ENCODE data around the gene PHLDB2.

Gene PHLDB2

DNA sequence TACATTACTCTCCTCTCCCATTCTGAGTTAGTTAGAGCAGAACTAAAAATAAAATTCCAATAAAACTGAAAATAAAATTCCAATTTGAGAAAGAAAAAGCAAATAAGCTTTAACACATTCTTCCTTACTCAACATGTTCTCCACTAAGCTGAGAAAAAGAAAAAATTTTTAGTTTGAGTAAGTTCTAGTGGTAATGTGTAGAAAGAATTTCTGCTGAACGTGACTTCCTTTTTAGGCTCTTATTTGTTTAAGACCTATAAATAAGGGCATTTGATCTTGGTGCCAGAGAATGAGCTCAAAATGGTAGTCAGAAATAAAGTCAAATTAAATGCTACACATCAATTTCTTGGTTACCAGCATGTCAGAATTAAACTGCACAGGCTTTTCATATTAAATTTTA is 62.1 kb downstream of the PHLDB2 start:
- H3K4me3 ChIP-seq (ENCODE audit: low read depth, low read length): no peak overlapping the region
- in situ Hi-C loops (cut with HindIII; ENCODE audit: low sequenced_read_pairs): no loop called here
- TF ChIP-seq, protein P1, sequence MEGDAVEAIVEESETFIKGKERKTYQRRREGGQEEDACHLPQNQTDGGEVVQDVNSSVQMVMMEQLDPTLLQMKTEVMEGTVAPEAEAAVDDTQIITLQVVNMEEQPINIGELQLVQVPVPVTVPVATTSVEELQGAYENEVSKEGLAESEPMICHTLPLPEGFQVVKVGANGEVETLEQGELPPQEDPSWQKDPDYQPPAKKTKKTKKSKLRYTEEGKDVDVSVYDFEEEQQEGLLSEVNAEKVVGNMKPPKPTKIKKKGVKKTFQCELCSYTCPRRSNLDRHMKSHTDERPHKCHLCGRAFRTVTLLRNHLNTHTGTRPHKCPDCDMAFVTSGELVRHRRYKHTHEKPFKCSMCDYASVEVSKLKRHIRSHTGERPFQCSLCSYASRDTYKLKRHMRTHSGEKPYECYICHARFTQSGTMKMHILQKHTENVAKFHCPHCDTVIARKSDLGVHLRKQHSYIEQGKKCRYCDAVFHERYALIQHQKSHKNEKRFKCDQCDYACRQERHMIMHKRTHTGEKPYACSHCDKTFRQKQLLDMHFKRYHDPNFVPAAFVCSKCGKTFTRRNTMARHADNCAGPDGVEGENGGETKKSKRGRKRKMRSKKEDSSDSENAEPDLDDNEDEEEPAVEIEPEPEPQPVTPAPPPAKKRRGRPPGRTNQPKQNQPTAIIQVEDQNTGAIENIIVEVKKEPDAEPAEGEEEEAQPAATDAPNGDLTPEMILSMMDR (IDR thresholded peaks at IDR 0.05; ENCODE audit: low read depth, low read length, missing control alignments): no peak
- DNase-seq (ENCODE audit: low read depth): no peak

DNA sequence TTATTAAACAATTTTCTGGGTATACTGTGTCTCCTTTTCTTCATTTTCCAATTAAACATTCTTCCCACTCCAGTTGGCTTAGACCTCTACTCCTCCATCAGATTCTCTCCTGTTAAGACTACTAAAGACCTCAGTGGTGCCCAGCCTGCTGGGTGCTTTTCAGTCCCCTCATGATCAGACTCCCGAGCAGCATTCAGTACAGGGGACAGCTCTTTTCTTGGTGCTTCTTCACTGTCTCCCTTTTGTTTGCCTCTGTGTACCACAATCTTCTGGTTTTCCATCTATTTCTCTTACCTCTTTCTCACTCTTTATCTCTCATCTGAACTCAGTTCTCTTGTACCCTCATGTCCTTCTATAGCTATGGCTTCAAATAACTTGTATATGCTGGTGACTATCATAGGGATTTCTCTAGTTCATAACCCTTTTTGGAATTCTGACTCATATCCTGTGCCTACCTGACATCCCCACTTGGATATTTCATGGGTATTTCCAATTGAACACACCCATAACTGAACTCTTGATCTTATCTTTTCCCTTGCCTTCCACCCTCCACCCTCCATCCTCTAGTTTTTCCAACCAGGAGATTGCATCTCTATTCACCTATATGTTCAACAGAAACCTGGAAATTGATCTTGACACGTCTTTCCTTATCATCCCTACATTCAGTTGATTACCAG is 64.2 kb downstream of the PHLDB2 start:
- in situ Hi-C loops (cut with HindIII; ENCODE audit: low sequenced_read_pairs): no loop called here
- no peak overlapping the region for H3K4me3 ChIP-seq (ENCODE audit: low read depth, low read length)
- no peak for DNase-seq (ENCODE audit: low read depth)
- TF ChIP-seq, protein P1 (IDR thresholded peaks at IDR 0.05; ENCODE audit: low read depth, low read length, missing control alignments): no peak

DNA sequence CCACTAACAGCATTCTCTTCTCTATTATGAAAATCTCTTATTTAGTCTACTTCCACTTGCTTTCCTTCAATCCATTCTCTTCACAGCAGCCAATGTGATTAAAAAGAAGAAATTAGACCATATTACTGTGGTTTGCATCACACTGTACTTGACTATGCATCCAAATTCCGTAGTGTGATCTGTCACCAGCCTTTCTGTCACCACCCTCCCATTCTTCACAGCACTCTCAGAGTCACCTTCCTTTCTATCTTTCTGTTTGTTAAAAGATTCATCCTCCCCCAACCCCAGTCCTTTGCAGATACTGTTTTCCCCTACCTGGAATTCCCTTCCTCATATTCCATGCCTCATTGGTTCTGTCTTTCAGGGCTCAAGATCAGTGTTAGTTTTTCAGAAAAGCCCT is 64.7 kb downstream of the PHLDB2 start:
- TF ChIP-seq, protein P1 (IDR thresholded peaks at IDR 0.05; ENCODE audit: low read depth, low read length, missing control alignments): no peak
- in situ Hi-C loops (cut with HindIII; ENCODE audit: low sequenced_read_pairs): no loop called here
- H3K4me3 ChIP-seq (ENCODE audit: low read depth, low read length): no peak overlapping the region
- no peak for DNase-seq (ENCODE audit: low read depth)

DNA sequence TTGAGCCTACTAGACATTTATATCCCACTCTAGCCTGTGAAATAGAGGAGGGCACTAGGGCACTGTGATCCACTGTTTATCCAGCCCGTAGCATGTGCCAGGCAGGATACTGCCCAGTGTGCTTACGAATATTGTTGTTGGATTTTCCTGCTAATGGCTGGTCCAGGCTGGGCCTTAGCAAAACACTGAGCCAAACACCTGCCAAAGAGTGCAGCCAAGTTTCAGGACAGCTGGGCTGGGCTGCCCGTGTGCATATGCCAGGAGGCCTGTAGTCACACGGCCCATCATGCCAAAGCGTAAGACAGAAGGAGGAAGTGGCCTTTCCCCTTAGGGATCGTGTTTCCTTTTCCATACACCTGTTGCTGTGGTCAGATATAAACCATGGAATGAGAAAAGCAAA is 65.2 kb downstream of the PHLDB2 start:
- in situ Hi-C loops (cut with HindIII; ENCODE audit: low sequenced_read_pairs): no loop called here
- DNase-seq (ENCODE audit: low read depth): no peak
- no peak overlapping the region for H3K4me3 ChIP-seq (ENCODE audit: low read depth, low read length)
- TF ChIP-seq, protein P1 (IDR thresholded peaks at IDR 0.05; ENCODE audit: low read depth, low read length, missing control alignments): no peak

DNA sequence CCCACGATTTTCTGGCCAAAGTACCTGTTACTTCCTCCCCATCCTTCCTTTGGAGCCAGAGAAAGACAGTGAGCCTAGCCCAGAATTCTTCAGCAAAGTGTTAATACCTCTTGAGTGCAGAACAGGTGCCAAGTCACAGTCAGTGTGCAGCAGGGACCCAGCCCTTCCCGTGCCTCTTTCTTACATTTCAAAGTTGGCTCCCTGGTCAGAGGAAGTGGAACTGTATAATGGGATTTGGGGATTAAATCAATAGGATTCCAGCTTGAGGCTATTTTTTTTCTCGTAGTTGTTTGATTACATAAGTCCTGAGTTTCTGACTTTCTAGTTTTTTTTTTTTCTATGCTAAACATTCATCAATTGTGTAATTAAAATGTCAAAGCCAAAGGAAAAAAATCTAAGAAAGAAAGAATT is 67.2 kb downstream of the PHLDB2 start:
- no peak overlapping the region for H3K4me3 ChIP-seq (ENCODE audit: low read depth, low read length)
- TF ChIP-seq, protein P1 (IDR thresholded peaks at IDR 0.05; ENCODE audit: low read depth, low read length, missing control alignments): no peak
- in situ Hi-C loops (cut with HindIII; ENCODE audit: low sequenced_read_pairs): no loop called here
- no peak for DNase-seq (ENCODE audit: low read depth)

DNA sequence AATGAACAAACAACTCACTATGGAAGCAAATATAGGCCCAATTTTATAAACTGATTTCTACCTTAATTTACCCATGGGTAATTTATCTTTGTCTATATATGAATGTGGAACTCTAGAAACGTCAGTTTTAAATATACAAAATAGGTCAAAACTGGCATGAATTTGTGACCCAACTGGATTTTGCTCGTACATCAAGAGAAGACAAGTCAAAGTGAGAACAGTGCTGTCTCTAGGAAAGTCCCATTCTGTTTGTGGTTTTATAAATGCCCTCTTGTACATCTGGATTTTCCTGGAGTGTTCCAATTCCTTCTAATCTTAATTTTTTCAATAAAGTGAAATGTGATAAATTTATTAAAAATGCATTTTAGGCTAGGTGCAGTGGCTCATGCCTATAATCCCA is 69.5 kb downstream of the PHLDB2 start:
- TF ChIP-seq, protein P1 (IDR thresholded peaks at IDR 0.05; ENCODE audit: low read depth, low read length, missing control alignments): no peak
- no peak for DNase-seq (ENCODE audit: low read depth)
- in situ Hi-C loops (cut with HindIII; ENCODE audit: low sequenced_read_pairs): no loop called here
- H3K4me3 ChIP-seq (ENCODE audit: low read depth, low read length): no peak overlapping the region
